Effector memory CD4-positive, alpha-beta T cell (primary cell): ENCODE measurements around the gene CDH12.

Experiments used
- DNase-seq, 3 donors: peaks; one replicate each; pipeline ENCODE4 v3.0.0-alpha.2; 2020
- H3K27ac ChIP-seq: 2 replicates; pipeline ENCODE4 v1.7.0; 2013; ENCODE audit warnings: mild to moderate bottlenecking, low read length, moderate library complexity; ENCODE audit not compliant: insufficient read depth, poor library complexity, severe bottlenecking
- H3K27me3 ChIP-seq: replicated peaks from 2 replicates; pipeline ENCODE4 v1.7.0; 2013; ENCODE audit warnings: mild to moderate bottlenecking, low read length; ENCODE audit not compliant: insufficient read depth, control insufficient read depth, poor library complexity, severe bottlenecking
- H3K36me3 ChIP-seq: 2 replicates; pipeline ENCODE4 v1.7.0; 2013; ENCODE audit warnings: mild to moderate bottlenecking, low read length, moderate library complexity; ENCODE audit not compliant: control insufficient read depth, insufficient read depth
- H3K4me1 ChIP-seq: 2 replicates; pipeline ENCODE4 v1.7.0; 2013; ENCODE audit warnings: low read length, mild to moderate bottlenecking; ENCODE audit not compliant: control insufficient read depth, insufficient read depth, poor library complexity, severe bottlenecking
- H3K4me3 ChIP-seq: 2 replicates; pipeline ENCODE4 v1.7.0; 2013; ENCODE audit warnings: low read length, low read depth, mild to moderate bottlenecking; ENCODE audit not compliant: insufficient read depth, poor library complexity, severe bottlenecking
- H3K9me3 ChIP-seq: 2 replicates; pipeline ENCODE4 v1.7.0; 2013; ENCODE audit warnings: mild to moderate bottlenecking, low read length, moderate library complexity; ENCODE audit not compliant: control insufficient read depth

Gene CDH12

GRCh38 chr5:21806943-21807342 lies 1046.2 kb downstream of the CDH12 start:
- H3K4me1 ChIP-seq = no peaks in the 10 kb centered on the region
- no peak overlapping the region for H3K4me3 ChIP-seq
- no peaks in the 10 kb centered on the region for H3K36me3 ChIP-seq
- no peaks in the 10 kb centered on the region for H3K9me3 ChIP-seq
- no peaks in the 10 kb centered on the region for H3K27me3 ChIP-seq
- no peak for DNase-seq
- H3K27ac ChIP-seq = no peak overlapping the region

DNA sequence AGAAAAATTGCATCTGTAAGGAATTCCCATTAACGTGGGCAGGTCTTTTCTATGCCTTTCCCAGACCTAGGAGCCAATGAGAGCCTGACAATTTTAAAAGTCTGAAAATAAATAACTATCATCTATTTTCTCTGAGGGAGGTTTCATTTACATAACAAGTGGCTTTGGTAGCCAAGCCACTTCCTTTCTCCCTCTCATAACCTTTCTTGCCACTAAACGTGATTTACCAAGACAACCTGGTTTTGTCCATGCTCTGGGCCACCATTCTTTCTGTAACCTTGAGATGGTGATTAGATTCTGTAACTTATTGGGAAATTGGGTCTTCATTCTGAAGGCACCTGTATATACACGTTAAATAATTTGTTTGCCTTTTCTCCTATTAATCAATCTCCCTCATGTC lies 1046.9 kb downstream of the CDH12 start:
- Histone ChIP-seq H3K36me3 (no peaks in the 10 kb centered on the region), H3K9me3 (no peaks in the 10 kb centered on the region), H3K27ac (no peak overlapping the region), H3K27me3 (no peaks in the 10 kb centered on the region), H3K4me1 (no peaks in the 10 kb centered on the region), H3K4me3 (no peak overlapping the region)
- no peak for DNase-seq

GRCh38 chr5:21802869-21803490 lies 1050.2 kb downstream of the CDH12 start:
- Histone ChIP-seq H3K27ac (no peak overlapping the region), H3K27me3 (no peaks in the 10 kb centered on the region), H3K9me3 (no peaks in the 10 kb centered on the region), H3K4me1 (no peaks in the 10 kb centered on the region), H3K4me3 (no peak overlapping the region), H3K36me3 (no peaks in the 10 kb centered on the region)
- no peak for DNase-seq

DNA sequence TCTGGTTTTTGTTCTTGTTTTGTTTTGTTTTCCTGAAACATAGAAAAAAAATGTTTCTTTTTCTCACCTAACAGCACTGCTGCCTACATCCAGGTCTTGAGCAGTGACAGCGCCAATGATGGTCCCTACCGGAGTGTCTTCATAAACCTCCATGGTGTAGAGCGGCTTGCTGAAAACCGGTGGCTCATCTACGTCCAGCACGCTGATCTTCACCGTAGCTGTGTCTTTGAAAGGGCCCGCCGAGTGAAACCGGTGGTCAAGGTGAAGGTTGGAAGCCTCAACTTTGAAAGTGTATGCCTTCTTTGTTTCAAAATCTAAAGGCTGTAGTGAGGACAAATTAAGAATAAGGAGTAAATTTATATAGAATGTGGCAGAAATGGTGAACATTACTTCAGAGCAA lies 1051.0 kb downstream of the CDH12 start:
- H3K4me3 ChIP-seq = no peak overlapping the region
- H3K36me3 ChIP-seq = no peaks in the 10 kb centered on the region
- DNase-seq = no peak
- H3K4me1 ChIP-seq = no peaks in the 10 kb centered on the region
- H3K27ac ChIP-seq = no peak overlapping the region
- H3K9me3 ChIP-seq = no peaks in the 10 kb centered on the region
- no peaks in the 10 kb centered on the region for H3K27me3 ChIP-seq

GRCh38 chr5:21792748-21793147 lies 1060.4 kb downstream of the CDH12 start:
- no peak for DNase-seq
- H3K27ac ChIP-seq = no peak overlapping the region
- no peaks in the 10 kb centered on the region for H3K4me1 ChIP-seq
- H3K4me3 ChIP-seq = no peak overlapping the region
- no peaks in the 10 kb centered on the region for H3K36me3 ChIP-seq
- no peaks in the 10 kb centered on the region for H3K27me3 ChIP-seq
- no peaks in the 10 kb centered on the region for H3K9me3 ChIP-seq

DNA sequence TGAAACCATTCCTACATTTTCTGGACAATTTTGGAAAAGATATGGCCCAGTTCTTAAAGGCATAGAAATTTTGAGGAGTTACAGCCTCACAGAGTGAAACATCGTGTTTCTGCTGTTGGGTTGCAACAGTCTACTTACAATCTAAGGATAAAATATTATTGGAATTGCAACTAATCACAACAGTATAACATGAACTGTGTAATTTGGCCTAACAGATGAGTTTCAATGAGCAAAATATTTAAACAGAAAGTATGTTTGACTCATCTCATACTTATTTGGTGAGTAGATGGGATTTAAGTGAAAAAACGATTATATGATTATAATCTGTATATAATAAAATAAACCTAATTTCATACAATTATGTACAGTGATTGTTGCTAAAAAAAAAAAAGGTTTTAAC lies 1061.8 kb downstream of the CDH12 start:
- H3K4me1 ChIP-seq = no peaks in the 10 kb centered on the region
- H3K4me3 ChIP-seq = no peak overlapping the region
- H3K27ac ChIP-seq = no peak overlapping the region
- no peaks in the 10 kb centered on the region for H3K9me3 ChIP-seq
- H3K36me3 ChIP-seq = no peaks in the 10 kb centered on the region
- no peaks in the 10 kb centered on the region for H3K27me3 ChIP-seq
- DNase-seq = no peak

DNA sequence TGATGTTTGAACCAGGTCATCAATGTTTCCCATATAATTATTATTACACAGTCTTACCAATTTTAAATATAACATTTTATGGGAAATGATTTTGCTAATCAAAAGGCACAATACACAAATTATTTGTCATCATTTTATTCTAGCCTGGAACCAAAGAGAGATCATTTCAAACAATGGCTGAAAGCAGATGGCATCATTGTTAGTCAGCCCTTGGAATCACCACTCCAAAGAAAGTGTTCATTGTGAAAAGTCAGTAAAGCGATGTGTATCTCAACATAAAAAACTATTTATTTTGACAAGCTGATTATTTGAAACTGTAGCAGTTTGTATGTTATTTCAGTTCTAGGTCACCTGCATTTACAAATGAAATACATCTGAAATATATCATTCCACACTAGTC lies 1068.7 kb downstream of the CDH12 start:
- H3K4me3 ChIP-seq = no peak overlapping the region

DNA sequence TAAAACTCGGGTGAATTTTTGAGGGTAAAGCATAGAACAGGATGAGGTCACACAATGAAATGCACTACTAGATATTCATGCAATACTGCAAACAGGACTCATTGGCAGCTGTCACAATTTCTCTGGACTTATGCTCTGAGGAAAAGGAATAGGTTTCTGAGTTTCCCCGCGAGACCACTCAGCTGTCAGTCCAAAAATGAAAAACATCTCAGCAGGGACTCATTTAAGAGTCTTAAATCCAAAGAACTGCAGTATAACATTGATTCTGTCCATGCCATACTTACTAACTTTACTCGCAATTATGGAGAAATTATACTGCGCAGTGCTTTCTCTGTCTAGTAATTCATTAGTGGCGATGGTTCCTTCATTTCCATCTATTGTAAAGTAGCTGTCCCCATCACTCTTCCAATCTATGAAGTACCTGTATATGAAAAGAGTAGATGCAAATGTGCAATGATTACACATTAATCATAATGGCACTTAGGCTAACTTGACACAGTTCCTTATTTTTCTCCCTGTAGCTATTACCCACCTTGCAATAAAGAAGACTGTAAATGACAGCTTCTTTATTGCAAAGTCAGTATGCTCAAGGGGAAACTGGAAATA lies 1070.0 kb downstream of the CDH12 start:
- Histone ChIP-seq H3K4me3 (no peak overlapping the region), H3K27ac (no peak overlapping the region), H3K9me3 (no peaks in the 10 kb centered on the region), H3K4me1 (no peaks in the 10 kb centered on the region), H3K36me3 (no peaks in the 10 kb centered on the region), H3K27me3 (no peaks in the 10 kb centered on the region)
- no peak for DNase-seq

More for the DNA sequence above, 1068.7 kb downstream of the CDH12 start:
- Histone ChIP-seq H3K4me1 (no peaks in the 10 kb centered on the region), H3K9me3 (no peaks in the 10 kb centered on the region), H3K27ac (no peak overlapping the region), H3K27me3 (no peaks in the 10 kb centered on the region), H3K36me3 (no peaks in the 10 kb centered on the region)
- DNase-seq = no peak

- H3K4me3 ChIP-seq = no peak overlapping the region
- DNase-seq = no peak
- no peaks in the 10 kb centered on the region for H3K9me3 ChIP-seq
- H3K27me3 ChIP-seq = no peaks in the 10 kb centered on the region
- no peak overlapping the region for H3K27ac ChIP-seq
- no peaks in the 10 kb centered on the region for H3K4me1 ChIP-seq
- no peaks in the 10 kb centered on the region for H3K36me3 ChIP-seq
These were observed 1076.7 kb downstream of the CDH12 start for GRCh38 chr5:21776466-21776865.

GRCh38 chr5:21774801-21775200 lies 1078.3 kb downstream of the CDH12 start:
- Histone ChIP-seq H3K27me3 (no peaks in the 10 kb centered on the region), H3K27ac (no peak overlapping the region), H3K4me1 (no peaks in the 10 kb centered on the region), H3K36me3 (no peaks in the 10 kb centered on the region), H3K4me3 (no peak overlapping the region), H3K9me3 (no peaks in the 10 kb centered on the region)
- no peak for DNase-seq
